ENCODE results near the gene HDLBP. TPM values are rescaled to one million over a fixed set of nuclear protein-coding genes. Genes with fewer than 3 reads are reported as not detected.

The HDLBP gene
- total RNA-seq, 1 donor: 121 TPM

- no peaks in the 10 kb centered on the region for H3K9me3 ChIP-seq (ENCODE audit: low read depth, low read length)
- H3K4me3 ChIP-seq (ENCODE audit: low read length): no peak overlapping the region
- no peaks in the 10 kb centered on the region for H3K27me3 ChIP-seq (ENCODE audit: insufficient read depth, low read length)
- no peaks in the 10 kb centered on the region for H3K4me1 ChIP-seq (ENCODE audit: insufficient read depth, low read length)
Observed at GRCh38 chr2:241193271-241193670, 122.2 kb downstream of the HDLBP start.

GRCh38 chr2:241191081-241191480 is 124.4 kb downstream of the HDLBP start:
- Histone ChIP-seq H3K27me3 (ENCODE audit: insufficient read depth, low read length) (no peaks in the 10 kb centered on the region), H3K9me3 (ENCODE audit: low read depth, low read length) (no peaks in the 10 kb centered on the region), H3K4me1 (ENCODE audit: insufficient read depth, low read length) (no peaks in the 10 kb centered on the region), H3K4me3 (ENCODE audit: low read length) (no peak overlapping the region)

- H3K4me3 ChIP-seq (ENCODE audit: low read length): no peak overlapping the region
- no peaks in the 10 kb centered on the region for H3K27me3 ChIP-seq (ENCODE audit: insufficient read depth, low read length)
- no peaks in the 10 kb centered on the region for H3K4me1 ChIP-seq (ENCODE audit: insufficient read depth, low read length)
- no peaks in the 10 kb centered on the region for H3K9me3 ChIP-seq (ENCODE audit: low read depth, low read length)
Observed at GRCh38 chr2:241190291-241190981, 125.0 kb downstream of the HDLBP start.

- Histone ChIP-seq H3K4me3 (ENCODE audit: low read length) (no peak overlapping the region), H3K9me3 (ENCODE audit: low read depth, low read length) (no peaks in the 10 kb centered on the region), H3K4me1 (ENCODE audit: insufficient read depth, low read length) (no peaks in the 10 kb centered on the region), H3K27me3 (ENCODE audit: insufficient read depth, low read length) (no peaks in the 10 kb centered on the region)
Observed at GRCh38 chr2:241189856-241190201, 125.6 kb downstream of the HDLBP start.

- H3K27me3 ChIP-seq (ENCODE audit: insufficient read depth, low read length): no peaks in the 10 kb centered on the region
- no peaks in the 10 kb centered on the region for H3K4me1 ChIP-seq (ENCODE audit: insufficient read depth, low read length)
- H3K4me3 ChIP-seq (ENCODE audit: low read length): no peak overlapping the region
- no peaks in the 10 kb centered on the region for H3K9me3 ChIP-seq (ENCODE audit: low read depth, low read length)
Observed at GRCh38 chr2:241189093-241189855, 126.2 kb downstream of the HDLBP start.

- Histone ChIP-seq H3K9me3 (ENCODE audit: low read depth, low read length) (no peaks in the 10 kb centered on the region), H3K27me3 (ENCODE audit: insufficient read depth, low read length) (no peaks in the 10 kb centered on the region), H3K4me1 (ENCODE audit: insufficient read depth, low read length) (no peaks in the 10 kb centered on the region), H3K4me3 (ENCODE audit: low read length) (no peak within 1 kb of the TSS)
Observed at GRCh38 chr2:241188361-241189092, 126.9 kb downstream of the HDLBP start, which contains the start of gene ANO7. Gene ANO7 (plus strand): TSS chr2:241188677. CDS start chr2:241190064, 1,387 bp downstream.

- Histone ChIP-seq H3K4me1 (ENCODE audit: insufficient read depth, low read length) (no peaks in the 10 kb centered on the region), H3K27me3 (ENCODE audit: insufficient read depth, low read length) (no peaks in the 10 kb centered on the region), H3K9me3 (ENCODE audit: low read depth, low read length) (no peaks in the 10 kb centered on the region), H3K4me3 (ENCODE audit: low read length) (no peak overlapping the region)
Observed at GRCh38 chr2:241187918-241188234, 127.6 kb downstream of the HDLBP start.

- no peaks in the 10 kb centered on the region for H3K9me3 ChIP-seq (ENCODE audit: low read depth, low read length)
- H3K4me1 ChIP-seq (ENCODE audit: insufficient read depth, low read length): no peaks in the 10 kb centered on the region
- H3K4me3 ChIP-seq (ENCODE audit: low read length): no peak overlapping the region
- H3K27me3 ChIP-seq (ENCODE audit: insufficient read depth, low read length): no peaks in the 10 kb centered on the region
Observed at GRCh38 chr2:241187101-241187917, 128.2 kb downstream of the HDLBP start.

- H3K4me1 ChIP-seq (ENCODE audit: insufficient read depth, low read length): no peaks in the 10 kb centered on the region
- no peak overlapping the region for H3K4me3 ChIP-seq (ENCODE audit: low read length)
- no peaks in the 10 kb centered on the region for H3K27me3 ChIP-seq (ENCODE audit: insufficient read depth, low read length)
- H3K9me3 ChIP-seq (ENCODE audit: low read depth, low read length): no peaks in the 10 kb centered on the region
Observed at GRCh38 chr2:241185961-241186360, 129.5 kb downstream of the HDLBP start.

GRCh38 chr2:241184901-241185300 is 130.6 kb downstream of the HDLBP start:
- no peaks in the 10 kb centered on the region for H3K9me3 ChIP-seq (ENCODE audit: low read depth, low read length)
- H3K4me3 ChIP-seq (ENCODE audit: low read length): no peak overlapping the region

GRCh38 chr2:241183221-241183620 is 132.3 kb downstream of the HDLBP start:
- Histone ChIP-seq H3K4me1 (ENCODE audit: insufficient read depth, low read length) (no peaks in the 10 kb centered on the region), H3K4me3 (ENCODE audit: low read length) (no peak overlapping the region)

More at GRCh38 chr2:241184901-241185300, 130.6 kb downstream of the HDLBP start:
- H3K27me3 ChIP-seq (ENCODE audit: insufficient read depth, low read length): no peaks in the 10 kb centered on the region
- no peaks in the 10 kb centered on the region for H3K4me1 ChIP-seq (ENCODE audit: insufficient read depth, low read length)

GRCh38 chr2:241182531-241183133 is 132.8 kb downstream of the HDLBP start:
- Histone ChIP-seq H3K4me1 (ENCODE audit: insufficient read depth, low read length) (no peaks in the 10 kb centered on the region), H3K27me3 (ENCODE audit: insufficient read depth, low read length) (no peaks in the 10 kb centered on the region), H3K9me3 (ENCODE audit: low read depth, low read length) (no peaks in the 10 kb centered on the region), H3K4me3 (ENCODE audit: low read length) (no peak overlapping the region)

More at GRCh38 chr2:241183221-241183620, 132.3 kb downstream of the HDLBP start:
- Histone ChIP-seq H3K27me3 (ENCODE audit: insufficient read depth, low read length) (no peaks in the 10 kb centered on the region), H3K9me3 (ENCODE audit: low read depth, low read length) (no peaks in the 10 kb centered on the region)

- no peak overlapping the region for H3K4me3 ChIP-seq (ENCODE audit: low read length)
- H3K9me3 ChIP-seq (ENCODE audit: low read depth, low read length): no peaks in the 10 kb centered on the region
- no peaks in the 10 kb centered on the region for H3K4me1 ChIP-seq (ENCODE audit: insufficient read depth, low read length)
- no peaks in the 10 kb centered on the region for H3K27me3 ChIP-seq (ENCODE audit: insufficient read depth, low read length)
Observed at GRCh38 chr2:241182126-241182525, 133.3 kb downstream of the HDLBP start.

GRCh38 chr2:241180495-241180894 is 135.0 kb downstream of the HDLBP start:
- Histone ChIP-seq H3K9me3 (ENCODE audit: low read depth, low read length) (no peaks in the 10 kb centered on the region), H3K4me3 (ENCODE audit: low read length) (no peak overlapping the region), H3K4me1 (ENCODE audit: insufficient read depth, low read length) (no peaks in the 10 kb centered on the region), H3K27me3 (ENCODE audit: insufficient read depth, low read length) (no peaks in the 10 kb centered on the region)
